WTC11 (cell line): ENCODE data around the gene FBXO39. TPM values are rescaled to one million over a fixed set of nuclear protein-coding genes. Genes with fewer than 3 reads are reported as not detected.
A peak's percentile ranks its signal among the peaks of the same experiment; 100 is the strongest.

Source experiments
- ATAC-seq: fragments of 200-7000 bp; cut with Tn5 transposase; 2 replicates; pipeline ENCODE4 v1.10.0; 2021; ENCODE audit warnings: mild to moderate bottlenecking, moderate library complexity
- CTCF ChIA-PET: fragments of 300-600 bp; sonication (Branson Sonifier 250); formaldehyde crosslinking; loops from one replicate; lab custom pipeline; 2021; ENCODE audit warnings: antibody characterized with exemption; lab: Charles Lee
- POLR2A ChIA-PET: fragments of 350-600 bp; sonication (Branson Sonifier 250); formaldehyde crosslinking; loops from one replicate; lab custom pipeline; 2021; ENCODE audit warnings: antibody characterized with exemption; lab: Charles Lee
- DNase-seq: peaks from one replicate; pipeline ENCODE4 v3.0.0; 2021; ENCODE audit warnings: low spot score
- H3K27ac Mint-ChIP-seq: 2 replicates; pipeline ENCODE4 v1.8.0; 2021; ENCODE audit warnings: mixed read lengths
- H3K27me3 Mint-ChIP-seq: 2 replicates; pipeline ENCODE4 v1.8.0; 2021; ENCODE audit warnings: low read depth, mild to moderate bottlenecking, moderate library complexity, mixed read lengths
- H3K36me3 Mint-ChIP-seq: 2 replicates; pipeline ENCODE4 v1.8.0; 2021; ENCODE audit warnings: mixed read lengths
- H3K4me1 Mint-ChIP-seq: 2 replicates; pipeline ENCODE4 v1.8.0; 2022; ENCODE audit warnings: mixed read lengths
- H3K4me3 Mint-ChIP-seq: 2 replicates; pipeline ENCODE4 v1.8.0; 2021; ENCODE audit warnings: mild to moderate bottlenecking, moderate library complexity, mixed read lengths
- H3K9me3 Mint-ChIP-seq: 2 replicates; pipeline ENCODE4 v1.8.0; 2021; ENCODE audit warnings: mixed read lengths
- ELF4 ChIP-seq: sonication (generic); formaldehyde crosslinking; IDR thresholded peaks from 2 replicates; pipeline ENCODE4 v1.8.1; 2022; ENCODE audit warnings: low read depth, mild to moderate bottlenecking, moderate library complexity, missing genetic modification reagents
- GABPB1 ChIP-seq: sonication (generic); formaldehyde crosslinking; IDR thresholded peaks from 2 replicates; pipeline ENCODE4 v1.8.1; 2023; ENCODE audit warnings: mild to moderate bottlenecking, missing genetic modification reagents
- JUN ChIP-seq: sonication (generic); formaldehyde crosslinking; IDR thresholded peaks from 2 replicates; pipeline ENCODE4 v1.8.0; 2023; ENCODE audit warnings: mild to moderate bottlenecking, missing genetic modification reagents
- MXD4 ChIP-seq: fragments of 250-450 bp; sonication (Bioruptor Pico); IDR thresholded peaks from 2 replicates; pipeline ENCODE4 v1.8.0; 2021; ENCODE audit warnings: mild to moderate bottlenecking, moderate library complexity, borderline replicate concordance
- NFATC4 ChIP-seq: fragments of 250-450 bp; sonication (Bioruptor Pico); IDR thresholded peaks from 2 replicates; pipeline ENCODE4 v1.9.0; 2021; ENCODE audit warnings: mild to moderate bottlenecking
- SMAD3 ChIP-seq: sonication (generic); formaldehyde crosslinking; IDR thresholded peaks from 2 replicates; pipeline ENCODE4 v1.8.0; 2022; ENCODE audit warnings: missing genetic modification reagents, mild to moderate bottlenecking, borderline replicate concordance
- TP53 ChIP-seq: sonication (generic); formaldehyde crosslinking; IDR thresholded peaks from 2 replicates; pipeline ENCODE4 v1.8.1; 2023; ENCODE audit warnings: mild to moderate bottlenecking, missing genetic modification reagents
- ZBTB21 ChIP-seq: sonication (generic); formaldehyde crosslinking; IDR thresholded peaks from 2 replicates; pipeline ENCODE4 v1.8.1; 2023; ENCODE audit warnings: mild to moderate bottlenecking, missing genetic modification reagents, borderline replicate concordance
- total RNA-seq: library from RNA; stranded (reverse); gene quantifications from 3 replicates; pipeline ENCODE4 v1.2.3, GENCODE V29; 2021
- TF ChIP-seq, protein P1 (sequence below): sonication (generic); formaldehyde crosslinking; conservative IDR thresholded peaks from 2 replicates; pipeline ENCODE4 v1.8.1; 2023; ENCODE audit warnings: mild to moderate bottlenecking, low read depth, missing genetic modification reagents, moderate library complexity
- TF ChIP-seq, protein P2 (sequence below): sonication (generic); formaldehyde crosslinking; IDR thresholded peaks from 2 replicates; pipeline ENCODE4 v1.8.1; 2023; ENCODE audit warnings: mild to moderate bottlenecking, missing genetic modification reagents, moderate library complexity
- TF ChIP-seq, protein P3 (sequence below): fragments of 250-450 bp; sonication (Bioruptor Pico); IDR thresholded peaks from 2 replicates; pipeline ENCODE4 v1.8.0; 2021; ENCODE audit warnings: mild to moderate bottlenecking
- TF ChIP-seq, protein P4 (sequence below): sonication (generic); formaldehyde crosslinking; IDR thresholded peaks from 2 replicates; pipeline ENCODE4 v1.8.1; 2023; ENCODE audit warnings: mild to moderate bottlenecking, missing genetic modification reagents
- TF ChIP-seq, protein P5 (sequence below): sonication (generic); formaldehyde crosslinking; IDR thresholded peaks from 2 replicates; pipeline ENCODE4 v1.8.1; 2022; ENCODE audit warnings: mild to moderate bottlenecking, missing genetic modification reagents, moderate library complexity, borderline replicate concordance
- TF ChIP-seq, protein P6 (sequence below): sonication (generic); formaldehyde crosslinking; IDR thresholded peaks from 2 replicates; pipeline ENCODE4 v1.8.1; 2023; ENCODE audit warnings: mild to moderate bottlenecking, missing genetic modification reagents, borderline replicate concordance
- TF ChIP-seq, protein P7 (sequence below): sonication (generic); formaldehyde crosslinking; IDR thresholded peaks from 2 replicates; pipeline ENCODE4 v1.8.1; 2022; ENCODE audit warnings: mild to moderate bottlenecking, moderate library complexity, missing genetic modification reagents
- TF ChIP-seq, protein P8 (sequence below): fragments of 200-600 bp; IDR thresholded peaks from 2 replicates; pipeline ENCODE4 v1.8.0; 2022; ENCODE audit warnings: antibody characterized with exemption

The FBXO39 gene
- total RNA-seq, 1 experiment from 2014 or later = not detected

DNA sequence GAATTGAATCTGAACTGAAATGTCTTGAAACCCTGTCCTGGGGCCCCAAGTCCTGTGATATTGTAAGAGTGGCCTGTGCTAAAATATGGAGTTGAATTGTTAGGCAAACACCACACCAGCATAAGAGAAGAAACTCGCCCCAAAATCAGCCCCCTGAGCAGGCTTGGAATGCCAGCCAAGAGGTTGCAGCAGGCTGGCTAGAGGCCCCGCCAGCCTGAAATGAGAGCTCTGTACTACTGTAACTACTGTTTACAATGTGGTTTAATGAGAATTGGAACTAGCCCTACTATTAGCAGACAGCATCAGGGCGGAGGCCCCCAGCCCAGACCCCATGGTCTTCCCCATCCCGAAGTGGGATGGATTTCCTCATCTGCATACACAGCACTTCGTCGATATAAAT is 23.7 kb downstream of the FBXO39 start:
- peaks cover 20% of the 10 kb centered on the region for H3K4me1 Mint-ChIP-seq
- H3K4me3 Mint-ChIP-seq = no peak overlapping the region
- ChIA-PET CTCF (interaction anchor here (0.8 to 2.5 kb wide), 4 partner anchors 43 to 111 kb away, joined by 3 to 7 read pairs (median 4); partner anchors contain the start of gene SLC13A5), POLR2A (no interaction called here)
- ATAC-seq (peak; percentile 34; the same call in 1 of the 2 replicates), DNase-seq (no peak)
- no peaks in the 10 kb centered on the region for H3K36me3 Mint-ChIP-seq
- no peak overlapping the region for H3K27ac Mint-ChIP-seq
- H3K9me3 Mint-ChIP-seq = no peaks in the 10 kb centered on the region
- TF ChIP-seq GABPB1 (no peak), TP53 (no peak), NFATC4 (no peak), ELF4 (CRISPR knock-in tag) (no peak), JUN (CRISPR knock-in tag) (no peak), MXD4 (no peak), ZBTB21 (CRISPR knock-in tag) (no peak)
- TF ChIP-seq, protein P1, sequence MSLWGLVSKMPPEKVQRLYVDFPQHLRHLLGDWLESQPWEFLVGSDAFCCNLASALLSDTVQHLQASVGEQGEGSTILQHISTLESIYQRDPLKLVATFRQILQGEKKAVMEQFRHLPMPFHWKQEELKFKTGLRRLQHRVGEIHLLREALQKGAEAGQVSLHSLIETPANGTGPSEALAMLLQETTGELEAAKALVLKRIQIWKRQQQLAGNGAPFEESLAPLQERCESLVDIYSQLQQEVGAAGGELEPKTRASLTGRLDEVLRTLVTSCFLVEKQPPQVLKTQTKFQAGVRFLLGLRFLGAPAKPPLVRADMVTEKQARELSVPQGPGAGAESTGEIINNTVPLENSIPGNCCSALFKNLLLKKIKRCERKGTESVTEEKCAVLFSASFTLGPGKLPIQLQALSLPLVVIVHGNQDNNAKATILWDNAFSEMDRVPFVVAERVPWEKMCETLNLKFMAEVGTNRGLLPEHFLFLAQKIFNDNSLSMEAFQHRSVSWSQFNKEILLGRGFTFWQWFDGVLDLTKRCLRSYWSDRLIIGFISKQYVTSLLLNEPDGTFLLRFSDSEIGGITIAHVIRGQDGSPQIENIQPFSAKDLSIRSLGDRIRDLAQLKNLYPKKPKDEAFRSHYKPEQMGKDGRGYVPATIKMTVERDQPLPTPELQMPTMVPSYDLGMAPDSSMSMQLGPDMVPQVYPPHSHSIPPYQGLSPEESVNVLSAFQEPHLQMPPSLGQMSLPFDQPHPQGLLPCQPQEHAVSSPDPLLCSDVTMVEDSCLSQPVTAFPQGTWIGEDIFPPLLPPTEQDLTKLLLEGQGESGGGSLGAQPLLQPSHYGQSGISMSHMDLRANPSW (CRISPR knock-in tag) = no peak
- TF ChIP-seq, protein P2, sequence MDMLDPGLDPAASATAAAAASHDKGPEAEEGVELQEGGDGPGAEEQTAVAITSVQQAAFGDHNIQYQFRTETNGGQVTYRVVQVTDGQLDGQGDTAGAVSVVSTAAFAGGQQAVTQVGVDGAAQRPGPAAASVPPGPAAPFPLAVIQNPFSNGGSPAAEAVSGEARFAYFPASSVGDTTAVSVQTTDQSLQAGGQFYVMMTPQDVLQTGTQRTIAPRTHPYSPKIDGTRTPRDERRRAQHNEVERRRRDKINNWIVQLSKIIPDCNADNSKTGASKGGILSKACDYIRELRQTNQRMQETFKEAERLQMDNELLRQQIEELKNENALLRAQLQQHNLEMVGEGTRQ (CRISPR knock-in tag) = no peak
- TF ChIP-seq, protein P3, sequence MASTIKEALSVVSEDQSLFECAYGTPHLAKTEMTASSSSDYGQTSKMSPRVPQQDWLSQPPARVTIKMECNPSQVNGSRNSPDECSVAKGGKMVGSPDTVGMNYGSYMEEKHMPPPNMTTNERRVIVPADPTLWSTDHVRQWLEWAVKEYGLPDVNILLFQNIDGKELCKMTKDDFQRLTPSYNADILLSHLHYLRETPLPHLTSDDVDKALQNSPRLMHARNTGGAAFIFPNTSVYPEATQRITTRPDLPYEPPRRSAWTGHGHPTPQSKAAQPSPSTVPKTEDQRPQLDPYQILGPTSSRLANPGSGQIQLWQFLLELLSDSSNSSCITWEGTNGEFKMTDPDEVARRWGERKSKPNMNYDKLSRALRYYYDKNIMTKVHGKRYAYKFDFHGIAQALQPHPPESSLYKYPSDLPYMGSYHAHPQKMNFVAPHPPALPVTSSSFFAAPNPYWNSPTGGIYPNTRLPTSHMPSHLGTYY (CRISPR knock-in tag) = no peak
- TF ChIP-seq, protein P4, sequence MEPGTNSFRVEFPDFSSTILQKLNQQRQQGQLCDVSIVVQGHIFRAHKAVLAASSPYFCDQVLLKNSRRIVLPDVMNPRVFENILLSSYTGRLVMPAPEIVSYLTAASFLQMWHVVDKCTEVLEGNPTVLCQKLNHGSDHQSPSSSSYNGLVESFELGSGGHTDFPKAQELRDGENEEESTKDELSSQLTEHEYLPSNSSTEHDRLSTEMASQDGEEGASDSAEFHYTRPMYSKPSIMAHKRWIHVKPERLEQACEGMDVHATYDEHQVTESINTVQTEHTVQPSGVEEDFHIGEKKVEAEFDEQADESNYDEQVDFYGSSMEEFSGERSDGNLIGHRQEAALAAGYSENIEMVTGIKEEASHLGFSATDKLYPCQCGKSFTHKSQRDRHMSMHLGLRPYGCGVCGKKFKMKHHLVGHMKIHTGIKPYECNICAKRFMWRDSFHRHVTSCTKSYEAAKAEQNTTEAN (CRISPR knock-in tag) = no peak
- TF ChIP-seq, protein P5, sequence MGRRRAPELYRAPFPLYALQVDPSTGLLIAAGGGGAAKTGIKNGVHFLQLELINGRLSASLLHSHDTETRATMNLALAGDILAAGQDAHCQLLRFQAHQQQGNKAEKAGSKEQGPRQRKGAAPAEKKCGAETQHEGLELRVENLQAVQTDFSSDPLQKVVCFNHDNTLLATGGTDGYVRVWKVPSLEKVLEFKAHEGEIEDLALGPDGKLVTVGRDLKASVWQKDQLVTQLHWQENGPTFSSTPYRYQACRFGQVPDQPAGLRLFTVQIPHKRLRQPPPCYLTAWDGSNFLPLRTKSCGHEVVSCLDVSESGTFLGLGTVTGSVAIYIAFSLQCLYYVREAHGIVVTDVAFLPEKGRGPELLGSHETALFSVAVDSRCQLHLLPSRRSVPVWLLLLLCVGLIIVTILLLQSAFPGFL (CRISPR knock-in tag) = no peak
- H3K27me3 Mint-ChIP-seq = peaks cover 4% of the 10 kb centered on the region

DNA sequence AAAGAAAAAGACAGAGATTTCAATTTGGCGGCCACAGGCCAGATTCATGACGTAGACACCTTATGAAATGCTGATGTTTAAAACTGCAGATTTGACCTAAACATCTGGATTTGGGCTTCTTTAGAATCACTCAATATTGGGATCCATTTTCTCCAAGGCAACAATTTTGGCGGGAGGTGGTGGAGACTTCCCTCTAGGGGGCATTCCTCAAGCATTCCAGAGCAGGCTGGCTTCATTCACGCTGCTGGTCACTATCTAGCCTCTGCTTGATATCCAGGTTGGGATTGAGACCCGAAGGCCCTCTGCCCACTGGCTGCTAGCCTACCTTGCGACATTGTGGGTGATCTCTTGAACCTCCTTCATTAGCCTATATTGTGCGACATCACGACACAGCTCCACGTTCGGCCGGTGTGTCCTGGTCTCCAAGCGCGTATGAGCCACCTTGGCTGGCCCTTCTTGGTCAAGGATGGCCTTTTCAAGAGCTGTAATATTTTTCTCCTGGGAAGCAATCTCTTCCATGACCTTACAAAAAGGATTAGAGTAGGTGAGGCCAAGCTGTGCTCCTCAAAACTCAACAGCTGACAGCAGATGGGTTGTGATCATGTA is 24.5 kb downstream of the FBXO39 start:
- ChIA-PET CTCF (interaction anchor here (0.6 to 2.5 kb wide), 8 partner anchors 24 to 135 kb away, joined by 3 to 7 read pairs (median 4); partner anchors contain the start of genes FBXO39 and SLC13A5), POLR2A (no interaction called here)
- Mint-ChIP-seq H3K36me3 (no peaks in the 10 kb centered on the region), H3K4me1 (peaks cover 20% of the 10 kb centered on the region), H3K9me3 (no peaks in the 10 kb centered on the region), H3K27ac (no peak overlapping the region), H3K4me3 (no peak overlapping the region), H3K27me3 (peaks cover 12% of the 10 kb centered on the region)
- DNase-seq = peak; percentile 31
- peak; percentile 80 for ATAC-seq
- TF ChIP-seq, protein P6, sequence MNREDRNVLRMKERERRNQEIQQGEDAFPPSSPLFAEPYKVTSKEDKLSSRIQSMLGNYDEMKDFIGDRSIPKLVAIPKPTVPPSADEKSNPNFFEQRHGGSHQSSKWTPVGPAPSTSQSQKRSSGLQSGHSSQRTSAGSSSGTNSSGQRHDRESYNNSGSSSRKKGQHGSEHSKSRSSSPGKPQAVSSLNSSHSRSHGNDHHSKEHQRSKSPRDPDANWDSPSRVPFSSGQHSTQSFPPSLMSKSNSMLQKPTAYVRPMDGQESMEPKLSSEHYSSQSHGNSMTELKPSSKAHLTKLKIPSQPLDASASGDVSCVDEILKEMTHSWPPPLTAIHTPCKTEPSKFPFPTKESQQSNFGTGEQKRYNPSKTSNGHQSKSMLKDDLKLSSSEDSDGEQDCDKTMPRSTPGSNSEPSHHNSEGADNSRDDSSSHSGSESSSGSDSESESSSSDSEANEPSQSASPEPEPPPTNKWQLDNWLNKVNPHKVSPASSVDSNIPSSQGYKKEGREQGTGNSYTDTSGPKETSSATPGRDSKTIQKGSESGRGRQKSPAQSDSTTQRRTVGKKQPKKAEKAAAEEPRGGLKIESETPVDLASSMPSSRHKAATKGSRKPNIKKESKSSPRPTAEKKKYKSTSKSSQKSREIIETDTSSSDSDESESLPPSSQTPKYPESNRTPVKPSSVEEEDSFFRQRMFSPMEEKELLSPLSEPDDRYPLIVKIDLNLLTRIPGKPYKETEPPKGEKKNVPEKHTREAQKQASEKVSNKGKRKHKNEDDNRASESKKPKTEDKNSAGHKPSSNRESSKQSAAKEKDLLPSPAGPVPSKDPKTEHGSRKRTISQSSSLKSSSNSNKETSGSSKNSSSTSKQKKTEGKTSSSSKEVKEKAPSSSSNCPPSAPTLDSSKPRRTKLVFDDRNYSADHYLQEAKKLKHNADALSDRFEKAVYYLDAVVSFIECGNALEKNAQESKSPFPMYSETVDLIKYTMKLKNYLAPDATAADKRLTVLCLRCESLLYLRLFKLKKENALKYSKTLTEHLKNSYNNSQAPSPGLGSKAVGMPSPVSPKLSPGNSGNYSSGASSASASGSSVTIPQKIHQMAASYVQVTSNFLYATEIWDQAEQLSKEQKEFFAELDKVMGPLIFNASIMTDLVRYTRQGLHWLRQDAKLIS = no peak
- TF ChIP-seq, protein P7, sequence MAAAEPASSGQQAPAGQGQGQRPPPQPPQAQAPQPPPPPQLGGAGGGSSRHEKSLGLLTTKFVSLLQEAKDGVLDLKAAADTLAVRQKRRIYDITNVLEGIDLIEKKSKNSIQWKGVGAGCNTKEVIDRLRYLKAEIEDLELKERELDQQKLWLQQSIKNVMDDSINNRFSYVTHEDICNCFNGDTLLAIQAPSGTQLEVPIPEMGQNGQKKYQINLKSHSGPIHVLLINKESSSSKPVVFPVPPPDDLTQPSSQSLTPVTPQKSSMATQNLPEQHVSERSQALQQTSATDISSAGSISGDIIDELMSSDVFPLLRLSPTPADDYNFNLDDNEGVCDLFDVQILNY (CRISPR knock-in tag) = no peak
- TF ChIP-seq SMAD3 (CRISPR knock-in tag) (no peak), JUN (CRISPR knock-in tag) (no peak)
- TF ChIP-seq, protein P5 (CRISPR knock-in tag) = no peak
- TF ChIP-seq, protein P8, sequence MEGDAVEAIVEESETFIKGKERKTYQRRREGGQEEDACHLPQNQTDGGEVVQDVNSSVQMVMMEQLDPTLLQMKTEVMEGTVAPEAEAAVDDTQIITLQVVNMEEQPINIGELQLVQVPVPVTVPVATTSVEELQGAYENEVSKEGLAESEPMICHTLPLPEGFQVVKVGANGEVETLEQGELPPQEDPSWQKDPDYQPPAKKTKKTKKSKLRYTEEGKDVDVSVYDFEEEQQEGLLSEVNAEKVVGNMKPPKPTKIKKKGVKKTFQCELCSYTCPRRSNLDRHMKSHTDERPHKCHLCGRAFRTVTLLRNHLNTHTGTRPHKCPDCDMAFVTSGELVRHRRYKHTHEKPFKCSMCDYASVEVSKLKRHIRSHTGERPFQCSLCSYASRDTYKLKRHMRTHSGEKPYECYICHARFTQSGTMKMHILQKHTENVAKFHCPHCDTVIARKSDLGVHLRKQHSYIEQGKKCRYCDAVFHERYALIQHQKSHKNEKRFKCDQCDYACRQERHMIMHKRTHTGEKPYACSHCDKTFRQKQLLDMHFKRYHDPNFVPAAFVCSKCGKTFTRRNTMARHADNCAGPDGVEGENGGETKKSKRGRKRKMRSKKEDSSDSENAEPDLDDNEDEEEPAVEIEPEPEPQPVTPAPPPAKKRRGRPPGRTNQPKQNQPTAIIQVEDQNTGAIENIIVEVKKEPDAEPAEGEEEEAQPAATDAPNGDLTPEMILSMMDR = no peak
